Measurements from ENCODE around the gene ZNF428. TPM values are rescaled to one million over a fixed set of nuclear protein-coding genes. Genes with fewer than 3 reads are reported as not detected.
A peak's percentile ranks its signal among the peaks of the same experiment; 100 is the strongest.

ZNF428 gene
- total RNA-seq, 4 donors from 2014 or later, result 33.9 to 54.1 (median 45.0) TPM

DNA sequence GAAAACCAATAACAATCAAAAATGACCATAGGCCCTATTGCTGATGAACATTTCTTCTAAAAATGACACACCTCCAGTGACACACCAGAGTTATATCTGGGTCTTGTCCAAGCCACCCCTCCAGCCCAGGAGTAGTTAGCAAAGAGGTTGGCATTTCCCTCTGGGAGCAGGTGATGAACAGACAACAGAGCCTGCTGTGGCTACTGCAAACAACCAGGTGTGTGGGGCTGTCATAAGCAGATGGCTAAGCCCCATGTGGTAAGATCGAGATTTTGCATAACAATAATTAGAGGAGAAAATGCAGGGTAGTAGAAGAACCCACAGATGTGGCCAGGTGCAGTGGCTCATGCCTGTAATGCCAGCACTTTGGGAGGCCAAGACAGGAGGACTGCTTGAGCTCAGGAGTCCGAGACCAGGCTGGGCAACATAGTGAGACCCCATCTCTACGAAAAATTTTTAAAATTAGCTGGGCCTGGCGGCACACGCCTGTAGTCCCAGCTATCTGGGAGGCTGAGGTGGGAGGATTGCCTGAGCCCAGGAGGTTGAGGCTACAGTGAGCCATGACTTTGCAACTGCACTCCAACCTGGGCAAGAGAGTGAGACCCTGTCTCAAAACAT lies 49.1 kb downstream of the ZNF428 start:
- H3K27me3 ChIP-seq, result no peaks in the 10 kb centered on the region
- H3K4me1 ChIP-seq, result peaks cover 0 to 29% (median 4%) of the 10 kb centered on the region in 3 donors
- peaks cover 0 to 43% of the 10 kb centered on the region in 2 donors for H3K36me3 ChIP-seq
- no peak overlapping the region for H3K27ac ChIP-seq
- ATAC-seq, result no peak
- no peaks in the 10 kb centered on the region for H3K9me3 ChIP-seq
- TF ChIP-seq, protein P1, sequence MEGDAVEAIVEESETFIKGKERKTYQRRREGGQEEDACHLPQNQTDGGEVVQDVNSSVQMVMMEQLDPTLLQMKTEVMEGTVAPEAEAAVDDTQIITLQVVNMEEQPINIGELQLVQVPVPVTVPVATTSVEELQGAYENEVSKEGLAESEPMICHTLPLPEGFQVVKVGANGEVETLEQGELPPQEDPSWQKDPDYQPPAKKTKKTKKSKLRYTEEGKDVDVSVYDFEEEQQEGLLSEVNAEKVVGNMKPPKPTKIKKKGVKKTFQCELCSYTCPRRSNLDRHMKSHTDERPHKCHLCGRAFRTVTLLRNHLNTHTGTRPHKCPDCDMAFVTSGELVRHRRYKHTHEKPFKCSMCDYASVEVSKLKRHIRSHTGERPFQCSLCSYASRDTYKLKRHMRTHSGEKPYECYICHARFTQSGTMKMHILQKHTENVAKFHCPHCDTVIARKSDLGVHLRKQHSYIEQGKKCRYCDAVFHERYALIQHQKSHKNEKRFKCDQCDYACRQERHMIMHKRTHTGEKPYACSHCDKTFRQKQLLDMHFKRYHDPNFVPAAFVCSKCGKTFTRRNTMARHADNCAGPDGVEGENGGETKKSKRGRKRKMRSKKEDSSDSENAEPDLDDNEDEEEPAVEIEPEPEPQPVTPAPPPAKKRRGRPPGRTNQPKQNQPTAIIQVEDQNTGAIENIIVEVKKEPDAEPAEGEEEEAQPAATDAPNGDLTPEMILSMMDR (IDR thresholded peaks at IDR 0.05), result no peak
- TF ChIP-seq POLR2AphosphoS5 (IDR thresholded peaks at IDR 0.05) (no peak), EP300 (IDR thresholded peaks at IDR 0.05) (no peak), POLR2A (IDR thresholded peaks at IDR 0.05) (no peak)
- no peak overlapping the region for H3K4me3 ChIP-seq
- WGBS, 2 donors (ENCODE audit: low coverage in 1 of 2), result 76 to 80% methylated on average over 3 to 4 of the region's 5 CpGs

DNA sequence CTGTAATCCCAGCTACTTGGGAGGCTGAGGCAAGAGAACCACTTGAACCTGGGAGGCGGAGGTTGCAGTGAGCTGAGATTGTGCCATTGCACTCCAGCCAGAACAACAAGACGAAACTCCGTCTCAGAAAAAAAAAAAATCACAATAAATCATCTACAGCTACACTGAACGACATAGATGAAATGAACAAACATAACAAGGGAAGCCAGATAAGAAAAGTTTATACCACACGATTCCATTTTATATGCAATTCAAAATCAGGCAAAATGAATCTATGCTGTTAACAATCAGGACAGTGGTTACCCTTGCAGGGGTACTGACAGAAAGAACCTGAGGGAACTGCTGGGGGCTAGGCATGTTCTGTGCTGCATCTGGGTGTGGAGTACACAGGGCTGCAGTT lies 49.8 kb downstream of the ZNF428 start:
- Histone ChIP-seq H3K36me3 (peaks cover 0 to 43% of the 10 kb centered on the region in 2 donors), H3K4me3 (no peak overlapping the region), H3K9me3 (no peaks in the 10 kb centered on the region), H3K4me1 (peaks cover 0 to 27% (median 2%) of the 10 kb centered on the region in 3 donors), H3K27ac (no peak overlapping the region), H3K27me3 (no peaks in the 10 kb centered on the region)
- ATAC-seq, result no peak
- TF ChIP-seq POLR2AphosphoS5 (IDR thresholded peaks at IDR 0.05) (no peak), EP300 (IDR thresholded peaks at IDR 0.05) (no peak), POLR2A (IDR thresholded peaks at IDR 0.05) (no peak)
- TF ChIP-seq, protein P1 (IDR thresholded peaks at IDR 0.05), result no peak
- 64 to 75% methylated on average over 5 of the region's 5 CpGs for WGBS, 2 donors (ENCODE audit: low coverage in 1 of 2)

- 65 to 67% methylated on average over 9 of the region's 9 CpGs for WGBS, 2 donors (ENCODE audit: low coverage in 1 of 2)
- TF ChIP-seq, protein P1 (IDR thresholded peaks at IDR 0.05), result no peak
- TF ChIP-seq POLR2AphosphoS5 (IDR thresholded peaks at IDR 0.05) (no peak), EP300 (IDR thresholded peaks at IDR 0.05) (no peak)
- H3K27ac ChIP-seq, result no peak overlapping the region
Measured at GRCh38 chr19:43564800-43565199, 54.6 kb downstream of the ZNF428 start.

GRCh38 chr19:43563816-43564457 lies 55.5 kb downstream of the ZNF428 start:
- WGBS, 2 donors (ENCODE audit: low coverage in 1 of 2), result 78 to 81% methylated on average over 8 to 9 of the region's 10 CpGs
- Histone ChIP-seq H3K27me3 (no peaks in the 10 kb centered on the region), H3K9me3 (no peaks in the 10 kb centered on the region), H3K4me3 (no peak overlapping the region), H3K36me3 (peaks cover 0 to 35% of the 10 kb centered on the region in 2 donors), H3K4me1 (peaks cover 0 to 27% (median 0%) of the 10 kb centered on the region in 3 donors), H3K27ac (peak overlapping the region in 1 of 4 donors; percentile 71)
- no peak for ATAC-seq
- no peak for TF ChIP-seq EP300 (IDR thresholded peaks at IDR 0.05)
- no peak for TF ChIP-seq POLR2AphosphoS5 (IDR thresholded peaks at IDR 0.05)
- TF ChIP-seq, protein P1 (IDR thresholded peaks at IDR 0.05), result no peak
- no peak for TF ChIP-seq POLR2A (IDR thresholded peaks at IDR 0.05)

More at GRCh38 chr19:43564800-43565199, 54.6 kb downstream of the ZNF428 start:
- ATAC-seq, result no peak
- Histone ChIP-seq H3K9me3 (no peaks in the 10 kb centered on the region), H3K27me3 (no peaks in the 10 kb centered on the region), H3K4me1 (peaks cover 0 to 27% (median 0%) of the 10 kb centered on the region in 3 donors), H3K4me3 (no peak overlapping the region), H3K36me3 (peaks cover 0 to 32% of the 10 kb centered on the region in 2 donors)

Measured in gastroesophageal sphincter (tissue), 4 donors.